NOMO-1 treated with dmso at 0.1 percent for 144 hours (cell line): ENCODE measurements around the gene R3HDM2.

ENCODE experiments used
- DNase-seq: peaks from one replicate; lab custom pipeline; 2025; ENCODE audit not compliant: unreplicated experiment; lab: John Stamatoyannopoulos, UW

R3HDM2 gene

DNA sequence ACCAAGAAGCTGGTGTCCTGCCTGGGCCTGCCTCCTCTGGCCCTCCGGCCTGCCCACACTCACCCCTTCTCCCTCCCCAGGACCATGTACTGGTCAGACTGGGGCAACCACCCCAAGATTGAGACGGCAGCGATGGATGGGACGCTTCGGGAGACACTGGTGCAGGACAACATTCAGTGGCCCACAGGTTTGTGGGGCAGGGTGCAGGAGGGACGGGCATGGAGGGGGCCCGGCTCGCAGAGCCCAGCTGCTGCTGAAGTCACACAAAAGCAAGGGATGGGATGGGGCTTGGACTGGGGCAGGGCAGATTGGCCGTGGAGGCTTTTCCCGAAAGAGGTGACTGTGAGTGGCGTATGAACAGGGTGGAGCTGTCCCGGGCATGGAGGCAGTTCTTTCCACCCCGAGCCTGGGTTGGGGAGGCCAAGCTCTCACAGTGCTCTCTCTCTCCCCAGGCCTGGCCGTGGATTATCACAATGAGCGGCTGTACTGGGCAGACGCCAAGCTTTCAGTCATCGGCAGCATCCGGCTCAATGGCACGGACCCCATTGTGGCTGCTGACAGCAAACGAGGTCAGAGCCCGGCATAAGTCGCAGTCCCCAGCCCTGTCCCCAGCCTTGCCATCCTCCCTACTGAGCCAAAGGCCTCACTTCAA, 222.1 kb downstream of the R3HDM2 start:
- no peak for DNase-seq

DNA sequence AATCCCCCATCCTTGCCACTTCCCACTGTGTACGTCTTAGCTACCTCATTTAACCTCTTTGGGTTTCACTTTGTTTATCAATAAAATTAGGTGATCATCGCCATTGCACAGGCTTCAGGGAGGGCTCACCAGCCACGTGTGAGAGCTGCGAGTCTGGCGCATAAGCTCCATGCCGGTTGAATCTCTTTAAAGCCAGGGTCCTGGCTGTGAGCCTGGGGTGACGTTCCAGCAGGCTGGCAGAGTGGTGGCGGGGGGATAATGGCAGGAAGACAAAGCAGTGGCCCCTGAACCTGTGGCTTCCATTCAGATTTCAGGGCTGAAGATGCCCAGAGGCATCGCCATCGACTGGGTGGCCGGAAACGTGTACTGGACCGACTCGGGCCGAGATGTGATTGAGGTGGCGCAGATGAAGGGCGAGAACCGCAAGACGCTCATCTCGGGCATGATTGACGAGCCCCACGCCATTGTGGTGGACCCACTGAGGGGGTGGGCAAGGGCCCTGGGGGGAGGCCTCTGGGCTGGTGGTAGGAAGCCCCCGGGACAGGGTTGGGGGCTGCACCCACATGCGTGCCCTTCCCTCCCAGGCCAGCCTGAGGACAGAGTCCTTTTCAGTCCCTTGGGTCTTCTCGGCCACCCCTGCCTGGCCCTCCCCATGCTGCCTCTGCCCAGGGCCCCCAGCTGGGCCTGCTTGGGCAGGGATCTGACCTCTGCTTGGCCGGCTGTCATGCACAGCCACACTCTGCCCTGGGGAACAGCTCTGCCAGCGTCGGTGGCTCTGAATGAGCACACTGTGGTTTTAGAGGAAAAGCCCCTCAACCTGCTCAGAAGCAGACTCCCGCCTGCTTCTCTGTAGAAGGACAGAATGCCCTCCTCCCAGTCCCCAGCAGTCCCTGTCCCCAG, 222.9 kb downstream of the R3HDM2 start:
- DNase-seq: no peak

DNA sequence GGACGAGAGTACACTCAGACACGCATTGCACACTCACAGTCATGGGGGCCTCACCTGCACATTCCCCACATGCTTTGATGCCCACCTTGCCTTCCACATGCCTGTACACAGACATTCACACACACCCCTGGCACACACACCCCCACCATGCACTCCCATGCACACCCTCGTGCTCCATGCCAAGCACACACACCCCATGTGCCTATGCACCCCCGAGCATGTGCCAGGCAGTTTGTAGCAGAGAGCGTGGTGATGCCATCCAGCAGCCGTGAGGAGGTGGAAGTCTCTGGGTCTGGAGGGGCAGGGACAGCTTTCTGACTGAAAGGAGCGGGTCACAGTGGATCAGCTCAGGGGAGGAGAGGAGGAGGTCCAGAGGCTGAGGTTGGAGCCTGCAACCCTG, 224.9 kb downstream of the R3HDM2 start:
- DNase-seq: no peak

DNA sequence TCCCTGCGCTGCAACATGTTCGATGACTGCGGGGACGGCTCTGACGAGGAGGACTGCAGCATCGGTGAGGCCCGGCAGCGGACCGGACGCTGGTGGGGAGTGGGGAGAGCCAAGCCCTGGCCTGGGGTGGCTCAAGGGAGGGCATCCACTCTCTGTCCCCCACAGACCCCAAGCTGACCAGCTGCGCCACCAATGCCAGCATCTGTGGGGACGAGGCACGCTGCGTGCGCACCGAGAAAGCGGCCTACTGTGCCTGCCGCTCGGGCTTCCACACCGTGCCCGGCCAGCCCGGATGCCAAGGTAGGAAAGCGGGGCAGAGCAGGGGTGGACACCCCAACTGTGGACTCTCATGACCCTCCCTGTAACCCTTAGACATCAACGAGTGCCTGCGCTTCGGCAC, 225.7 kb downstream of the R3HDM2 start:
- DNase-seq: no peak

DNA sequence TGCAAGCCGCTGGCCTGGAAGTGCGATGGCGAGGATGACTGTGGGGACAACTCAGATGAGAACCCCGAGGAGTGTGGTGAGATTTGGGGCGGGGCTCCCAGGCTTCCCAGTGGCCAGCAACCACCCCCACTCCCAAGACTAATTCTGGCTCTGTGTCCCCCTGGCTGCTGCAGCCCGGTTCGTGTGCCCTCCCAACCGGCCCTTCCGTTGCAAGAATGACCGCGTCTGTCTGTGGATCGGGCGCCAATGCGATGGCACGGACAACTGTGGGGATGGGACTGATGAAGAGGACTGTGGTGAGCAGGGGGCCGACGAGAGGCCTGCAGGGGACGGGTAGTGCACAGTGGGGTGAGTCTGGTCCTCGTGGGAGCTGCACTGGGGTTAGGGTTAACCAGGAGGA, 226.4 kb downstream of the R3HDM2 start:
- no peak for DNase-seq

DNA sequence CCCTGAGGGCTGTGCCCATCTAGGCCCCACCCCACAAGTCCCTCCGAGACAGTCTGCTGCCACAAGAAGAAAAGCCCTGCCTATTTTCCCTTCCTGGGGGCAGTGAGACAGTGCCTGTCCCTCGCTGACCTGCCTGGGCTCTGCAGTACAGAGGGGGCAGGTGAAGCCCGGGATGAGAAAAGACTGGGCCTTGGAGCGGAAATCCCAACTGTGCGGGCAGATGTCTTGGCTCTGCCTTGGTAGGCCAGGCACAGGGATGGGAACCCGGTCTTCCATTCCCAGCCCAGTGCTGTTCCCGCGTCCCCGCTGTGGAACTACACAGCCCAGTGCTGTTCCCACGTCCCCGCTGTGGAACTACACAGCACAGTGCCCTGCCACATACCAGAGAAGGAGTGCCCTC, 227.1 kb downstream of the R3HDM2 start:
- no peak for DNase-seq
